Astrocyte of the cerebellum (primary cell): ENCODE results near the gene ZBTB20.

Experiments
- DNase-seq: peaks from one replicate; pipeline ENCODE4 v3.0.0-alpha.2; 2011; ENCODE audit warnings: low read depth
- H3K4me3 ChIP-seq: 2 replicates; pipeline ENCODE4 v1.5.1; 2011; ENCODE audit warnings: mild to moderate bottlenecking, low read depth, low read length, moderate library complexity
- in situ Hi-C: cut with HindIII; loops from 2 replicates; pipeline ENCODE4 v1.10.0; 2017; ENCODE audit warnings: low sequenced_read_pairs
- TF ChIP-seq, protein P1 (sequence below): IDR thresholded peaks from 2 replicates; pipeline ENCODE4 v1.5.1; 2012; ENCODE audit warnings: low read length, low read depth, moderate library complexity, mild to moderate bottlenecking; ENCODE audit errors: missing control alignments

Gene ZBTB20

DNA sequence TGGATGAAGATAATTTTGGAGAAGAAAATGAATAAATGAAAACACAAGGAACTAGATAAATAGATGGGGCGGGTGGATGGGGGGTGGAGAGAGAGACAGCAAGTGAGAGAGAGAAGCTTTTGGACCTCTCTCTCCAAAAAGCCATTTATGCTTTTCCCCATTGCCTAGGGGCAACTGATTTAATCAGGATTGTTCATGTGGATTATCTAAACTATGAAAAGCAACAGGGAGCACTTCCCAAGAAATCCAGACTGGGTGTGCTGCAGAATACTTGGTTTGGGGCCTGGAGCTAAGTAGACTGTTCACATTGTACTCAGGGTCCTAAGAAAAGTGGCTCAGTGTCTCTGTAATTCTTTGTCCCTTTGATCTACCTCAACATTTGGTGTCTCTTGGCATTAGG is 486.3 kb downstream of the ZBTB20 start:
- H3K4me3 ChIP-seq, result no peak overlapping the region
- DNase-seq, result no peak
- TF ChIP-seq, protein P1, sequence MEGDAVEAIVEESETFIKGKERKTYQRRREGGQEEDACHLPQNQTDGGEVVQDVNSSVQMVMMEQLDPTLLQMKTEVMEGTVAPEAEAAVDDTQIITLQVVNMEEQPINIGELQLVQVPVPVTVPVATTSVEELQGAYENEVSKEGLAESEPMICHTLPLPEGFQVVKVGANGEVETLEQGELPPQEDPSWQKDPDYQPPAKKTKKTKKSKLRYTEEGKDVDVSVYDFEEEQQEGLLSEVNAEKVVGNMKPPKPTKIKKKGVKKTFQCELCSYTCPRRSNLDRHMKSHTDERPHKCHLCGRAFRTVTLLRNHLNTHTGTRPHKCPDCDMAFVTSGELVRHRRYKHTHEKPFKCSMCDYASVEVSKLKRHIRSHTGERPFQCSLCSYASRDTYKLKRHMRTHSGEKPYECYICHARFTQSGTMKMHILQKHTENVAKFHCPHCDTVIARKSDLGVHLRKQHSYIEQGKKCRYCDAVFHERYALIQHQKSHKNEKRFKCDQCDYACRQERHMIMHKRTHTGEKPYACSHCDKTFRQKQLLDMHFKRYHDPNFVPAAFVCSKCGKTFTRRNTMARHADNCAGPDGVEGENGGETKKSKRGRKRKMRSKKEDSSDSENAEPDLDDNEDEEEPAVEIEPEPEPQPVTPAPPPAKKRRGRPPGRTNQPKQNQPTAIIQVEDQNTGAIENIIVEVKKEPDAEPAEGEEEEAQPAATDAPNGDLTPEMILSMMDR, result no peak
- in situ Hi-C loops, result no loop called here

DNA sequence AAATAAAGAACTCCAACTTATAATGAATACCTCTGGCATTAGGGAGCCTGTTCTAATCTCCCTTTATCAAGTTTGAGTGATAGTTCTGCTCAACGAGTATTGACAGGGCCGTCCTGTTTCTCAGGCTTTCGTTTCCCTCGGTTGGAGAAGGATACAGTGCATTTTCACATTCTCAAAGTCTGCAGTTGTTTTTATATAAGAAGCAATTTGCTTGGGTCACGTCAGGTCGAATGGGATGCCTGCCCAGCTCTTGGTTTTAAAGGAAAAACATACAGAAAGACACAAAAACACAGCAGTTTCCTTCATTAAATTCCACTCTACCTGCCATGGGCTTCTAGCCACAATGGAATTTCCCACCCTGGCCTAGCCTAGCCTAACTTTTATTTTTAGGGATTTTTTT is 487.0 kb downstream of the ZBTB20 start:
- H3K4me3 ChIP-seq, result no peak overlapping the region
- TF ChIP-seq, protein P1, result no peak
- peak; percentile 97 for DNase-seq
- in situ Hi-C loops, result no loop called here

DNA sequence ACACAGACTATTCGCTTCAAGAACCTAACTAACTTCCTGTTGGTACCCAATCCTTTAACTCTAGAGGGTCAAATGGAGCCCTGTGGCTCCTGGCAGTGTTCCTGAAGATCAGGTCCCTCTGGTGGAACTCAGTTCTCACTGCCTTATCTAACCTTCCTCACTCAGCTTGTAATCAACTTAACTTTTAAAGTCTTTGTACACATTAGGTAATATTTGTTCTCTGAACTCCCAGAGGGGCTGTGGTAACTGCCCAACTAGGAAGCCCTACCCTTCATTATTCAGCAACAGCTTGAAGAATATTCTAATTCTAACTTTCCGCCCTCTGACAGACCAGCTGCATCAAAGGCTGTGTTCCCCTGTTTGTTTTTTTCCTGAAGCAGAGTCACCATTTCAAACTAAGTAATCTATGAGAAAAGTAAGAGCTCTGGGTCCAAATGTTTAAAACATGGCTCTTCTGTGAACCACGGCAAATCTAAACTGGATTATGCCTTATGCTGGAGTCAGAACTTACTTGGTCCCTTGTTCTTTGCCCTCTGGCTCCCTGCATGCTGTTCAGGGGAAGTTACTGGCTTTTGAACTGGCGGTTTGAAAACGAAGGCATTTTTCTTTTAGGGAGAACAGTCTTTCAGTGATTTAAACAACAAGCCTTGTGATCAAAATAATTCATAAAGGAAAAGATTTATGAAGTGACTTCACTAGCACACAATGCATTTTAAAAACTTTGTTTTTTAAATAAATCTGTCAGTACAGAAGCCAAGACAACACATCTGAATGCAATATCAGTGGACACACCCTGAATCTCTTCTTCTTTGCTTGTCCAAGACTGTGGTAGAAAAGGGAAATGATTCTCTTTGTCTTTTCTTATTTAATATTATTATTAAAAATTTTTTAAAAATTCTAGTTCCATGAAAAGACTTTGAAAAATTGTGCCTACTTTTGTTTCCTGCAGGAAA is 487.7 kb downstream of the ZBTB20 start:
- no peak for DNase-seq
- in situ Hi-C loops, result no loop called here
- TF ChIP-seq, protein P1, result no peak
- no peak overlapping the region for H3K4me3 ChIP-seq

DNA sequence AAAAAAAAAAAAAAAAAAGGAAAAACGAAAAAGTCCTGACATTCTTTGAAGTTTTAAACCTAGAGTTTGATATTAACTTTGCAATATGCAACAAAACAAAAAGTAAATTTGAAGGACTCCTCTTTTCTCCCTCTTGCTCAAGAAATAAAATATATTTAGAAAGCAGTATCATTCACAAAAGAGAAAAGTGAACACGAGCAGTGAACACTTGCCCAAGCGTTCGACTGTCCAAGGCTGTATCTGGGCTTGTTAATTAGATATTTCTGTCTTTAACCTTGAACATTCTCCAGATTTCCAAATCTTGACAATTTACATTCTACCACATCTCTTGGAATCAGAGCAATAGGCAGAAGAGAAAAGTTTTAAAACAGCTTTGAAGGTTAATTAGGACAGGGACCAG is 495.5 kb downstream of the ZBTB20 start:
- no peak overlapping the region for H3K4me3 ChIP-seq
- DNase-seq, result no peak
- in situ Hi-C loops, result no loop called here
- TF ChIP-seq, protein P1, result no peak

DNA sequence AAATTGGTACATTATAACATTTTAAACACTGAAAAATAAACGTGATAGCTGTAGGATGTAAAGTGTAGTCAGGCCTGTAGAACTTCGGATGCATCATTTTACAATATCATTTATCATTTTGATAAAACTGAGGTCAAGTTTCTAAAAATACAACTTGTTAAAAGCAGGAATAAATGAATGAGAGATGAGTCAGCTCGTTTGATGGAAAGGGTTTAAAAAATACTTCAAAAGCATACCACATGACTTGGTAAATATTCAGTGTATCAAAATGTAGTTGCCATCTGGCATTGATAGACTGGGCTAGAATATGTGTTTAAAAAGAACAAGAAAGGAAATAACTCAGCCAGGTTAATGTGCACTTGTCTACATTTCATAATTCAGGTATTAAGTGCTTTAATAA is 496.3 kb downstream of the ZBTB20 start:
- DNase-seq, result no peak
- in situ Hi-C loops, result no loop called here
- TF ChIP-seq, protein P1, result no peak
- H3K4me3 ChIP-seq, result no peak overlapping the region

DNA sequence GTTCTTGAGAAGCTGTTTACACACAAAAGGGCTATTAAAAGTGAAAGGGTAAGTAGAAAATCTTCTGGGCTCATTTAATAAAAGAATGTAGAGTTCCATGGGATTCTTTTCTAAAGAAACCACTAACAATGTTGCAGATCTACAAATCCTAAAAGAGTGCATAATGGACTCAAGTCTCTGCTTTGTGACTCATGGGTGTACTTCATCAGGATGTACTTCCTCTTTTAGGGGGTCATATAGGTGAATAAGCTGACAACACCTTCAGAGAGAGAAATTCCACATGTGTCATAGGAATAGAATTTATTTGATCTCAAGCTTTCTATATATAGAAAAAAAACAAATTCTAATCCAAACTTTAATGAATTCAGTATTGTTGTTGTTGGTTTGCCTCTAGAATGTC is 497.8 kb downstream of the ZBTB20 start:
- in situ Hi-C loops, result no loop called here
- no peak overlapping the region for H3K4me3 ChIP-seq
- DNase-seq, result no peak
- TF ChIP-seq, protein P1, result no peak
